HCT116 (cell line): Measurements from ENCODE around the gene ANKS4B. TPM values are rescaled to one million over a fixed set of nuclear protein-coding genes. Genes with fewer than 3 reads are reported as not detected.

Experiments used
- ATAC-seq: fragments of 200-7000 bp; cut with Tn5 transposase; 2 replicates; pipeline ENCODE4 v1.9.1; 2020; ENCODE audit warnings: mild to moderate bottlenecking, moderate library complexity
- BruUV-seq: library from RNA; stranded (reverse); fragments of 400-500 nt; replicated peaks from 2 replicates; lab custom pipeline; 2021; lab: Mats Ljungman, UMichigan
- CTCF ChIA-PET: fragments of 300-600 bp; sonication (Branson Sonifier 250); formaldehyde crosslinking; loops from one replicate; lab custom pipeline; 2021; ENCODE audit warnings: antibody characterized with exemption; lab: Charles Lee
- POLR2A ChIA-PET: fragments of 300-600, 350-600 bp; sonication (Branson Sonifier 250); formaldehyde crosslinking; loops from one replicate; lab custom pipeline; 2021; ENCODE audit warnings: antibody characterized with exemption; lab: Charles Lee
- RAD21 ChIA-PET, 2 experiments: fragments of 300-600 bp; sonication (Branson Sonifier 250); formaldehyde crosslinking; loops; one replicate each; lab custom pipeline; 2023; ENCODE audit warnings: low total read pairs in 2 of 2; ENCODE audit not compliant: uncharacterized antibody in 2 of 2, unreplicated experiment in 2 of 2, low non-redundant PET in 1 of 2; lab: Charles Lee
- DNase-seq: peaks from one replicate; pipeline ENCODE4 v3.0.0-alpha.2; 2010; ENCODE audit warnings: low read depth, low spot score
- H2AFZ ChIP-seq: fragments of 200-600 bp; shearing (Covaris generic), sonication (generic); 2 replicates; pipeline ENCODE4 v1.6.1; 2017; ENCODE audit warnings: low read depth, mixed run types, mixed read lengths, antibody characterized with exemption, low read length; ENCODE audit not compliant: poor library complexity, severe bottlenecking
- H3K27ac ChIP-seq: 2 replicates; pipeline ENCODE4 v1.5.1; 2012; ENCODE audit warnings: low read depth, low read length
- H3K27me3 ChIP-seq: fragments of 200-600 bp; sonication (generic); 2 replicates; pipeline ENCODE4 v1.6.1; 2016; ENCODE audit warnings: mixed run types, low read length, mixed read lengths; ENCODE audit not compliant: insufficient read depth
- H3K36me3 ChIP-seq, 2 experiments: fragments of 200-500 bp in 1 of 2; fragments of 200-600 bp in 1 of 2; sonication (Bioruptor generic) in 1 of 2; sonication (generic) in 1 of 2; 2 replicates each; pipeline versions ENCODE4 v1.5.1 to v1.6.1; 2014 to 2016; ENCODE audit warnings: low read length in 2 of 2, inconsistent platforms in 1 of 2, mixed read lengths in 1 of 2, mixed run types in 1 of 2; ENCODE audit not compliant: insufficient read depth in 2 of 2, control insufficient read depth in 1 of 2
- H3K4me1 ChIP-seq, 2 experiments: fragments of 200-600 bp in 1 of 2; sonication (generic) in 1 of 2; 2 replicates each; pipeline versions ENCODE4 v1.5.1 to v1.6.1; 2012 to 2017; ENCODE audit warnings: low read length in 2 of 2, inconsistent platforms in 1 of 2, mild to moderate bottlenecking in 1 of 2, mixed read lengths in 1 of 2, mixed run types in 1 of 2, moderate library complexity in 1 of 2; ENCODE audit not compliant: insufficient read depth in 2 of 2, control insufficient read depth in 1 of 2
- H3K4me2 ChIP-seq: fragments of 200-600 bp; sonication (generic); 2 replicates; pipeline ENCODE4 v1.6.1; 2017; ENCODE audit warnings: mixed run types, low read length, mixed read lengths
- H3K4me3 ChIP-seq, 2 experiments: fragments of 200-600 bp in 1 of 2; sonication (generic) in 1 of 2; replicated peaks in 1 of 2; 2 replicates each; pipeline ENCODE4 v1.5.1; 2011 to 2016; ENCODE audit warnings: low read length in 2 of 2, control low read depth in 1 of 2, low read depth in 1 of 2, mild to moderate bottlenecking in 1 of 2, mixed read lengths in 1 of 2, mixed run types in 1 of 2
- H3K79me2 ChIP-seq: fragments of 200-600 bp; sonication (generic); 2 replicates; pipeline ENCODE4 v1.6.1; 2017; ENCODE audit warnings: mild to moderate bottlenecking, mixed run types, low read length, moderate library complexity, mixed read lengths; ENCODE audit not compliant: insufficient read depth
- H3K9ac ChIP-seq: fragments of 200-600 bp; sonication (generic); 2 replicates; pipeline ENCODE4 v1.6.1; 2016; ENCODE audit warnings: low read length, mixed read lengths
- H3K9me2 ChIP-seq: fragments of 200-600 bp; sonication (generic), shearing (Covaris generic); 2 replicates; pipeline ENCODE4 v1.6.1; 2017; ENCODE audit warnings: mixed run types, mild to moderate bottlenecking, moderate library complexity; ENCODE audit not compliant: insufficient read depth
- H3K9me3 ChIP-seq, 2 experiments: fragments of 200-500 bp in 1 of 2; fragments of 200-600 bp in 1 of 2; sonication (Bioruptor generic) in 1 of 2; sonication (generic) in 1 of 2; 2 replicates each; pipeline ENCODE4 v1.6.1; 2014 to 2017; ENCODE audit warnings: low read length in 2 of 2, mixed read lengths in 2 of 2, inconsistent platforms in 1 of 2, low read depth in 1 of 2, mild to moderate bottlenecking in 1 of 2, mixed run types in 1 of 2, moderate library complexity in 1 of 2; ENCODE audit not compliant: control insufficient read depth in 1 of 2, insufficient read depth in 1 of 2
- H4K20me1 ChIP-seq: fragments of 200-600 bp; sonication (generic), shearing (Covaris generic); 2 replicates; pipeline ENCODE4 v1.6.1; 2017; ENCODE audit warnings: mixed run types, mild to moderate bottlenecking, moderate library complexity; ENCODE audit not compliant: insufficient read depth
- CBX3 ChIP-seq: IDR thresholded peaks from 2 replicates; pipeline ENCODE4 v1.6.1; 2012; ENCODE audit warnings: low read depth
- CEBPB ChIP-seq: IDR thresholded peaks from 2 replicates; pipeline ENCODE4 v1.6.1; 2012; ENCODE audit warnings: low read depth
- EGR1 ChIP-seq: IDR thresholded peaks from 2 replicates; pipeline ENCODE4 v1.6.1; 2012; ENCODE audit warnings: low read depth
- EZH2 ChIP-seq: fragments of 200-600 bp; sonication (generic); IDR thresholded peaks from 2 replicates; pipeline ENCODE4 v1.6.1; 2017; ENCODE audit warnings: antibody characterized with exemption, mixed run types
- JUND ChIP-seq: IDR thresholded peaks from 2 replicates; pipeline ENCODE4 v1.6.1; 2012
- POLR2A ChIP-seq: IDR thresholded peaks from 2 replicates; pipeline ENCODE4 v1.7.0; 2011; ENCODE audit warnings: borderline replicate concordance; ENCODE audit not compliant: insufficient read depth, insufficient read length; ENCODE audit errors: extremely low read depth
- POLR2AphosphoS5 ChIP-seq: IDR thresholded peaks from 2 replicates; pipeline ENCODE4 v1.6.1; 2011; ENCODE audit warnings: mild to moderate bottlenecking, low read depth, low read length, moderate library complexity
- SP1 ChIP-seq: IDR thresholded peaks from 2 replicates; pipeline ENCODE4 v1.6.1; 2012; ENCODE audit warnings: low read depth
- TCF7L2 ChIP-seq: IDR thresholded peaks from 2 replicates; pipeline ENCODE4 v1.7.0; 2011; ENCODE audit warnings: borderline replicate concordance, inconsistent platforms; ENCODE audit not compliant: insufficient read depth, insufficient read length; ENCODE audit errors: extremely low read depth
- YY1 ChIP-seq: IDR thresholded peaks from 2 replicates; pipeline ENCODE4 v1.6.1; 2011; ENCODE audit warnings: low read length, low read depth, moderate library complexity, mild to moderate bottlenecking; ENCODE audit not compliant: insufficient replicate concordance; ENCODE audit errors: extremely low read depth
- intact Hi-C: fragments of 100-400 bp; cut with micrococcal nuclease; formaldehyde crosslinking; loops from 2 replicates; pipeline ENCODE4 v1.10.0; 2022
- total RNA-seq: library from RNA; stranded (reverse); gene quantifications from one replicate; pipeline ENCODE4 v1.2.1, GENCODE V29; 2021; ENCODE audit not compliant: unreplicated experiment
- TF ChIP-seq, protein P1 (sequence below): IDR thresholded peaks from 2 replicates; pipeline ENCODE4 v1.6.1; 2012

The ANKS4B gene
- total RNA-seq, 1 experiment from 2014 or later, result not detected

DNA sequence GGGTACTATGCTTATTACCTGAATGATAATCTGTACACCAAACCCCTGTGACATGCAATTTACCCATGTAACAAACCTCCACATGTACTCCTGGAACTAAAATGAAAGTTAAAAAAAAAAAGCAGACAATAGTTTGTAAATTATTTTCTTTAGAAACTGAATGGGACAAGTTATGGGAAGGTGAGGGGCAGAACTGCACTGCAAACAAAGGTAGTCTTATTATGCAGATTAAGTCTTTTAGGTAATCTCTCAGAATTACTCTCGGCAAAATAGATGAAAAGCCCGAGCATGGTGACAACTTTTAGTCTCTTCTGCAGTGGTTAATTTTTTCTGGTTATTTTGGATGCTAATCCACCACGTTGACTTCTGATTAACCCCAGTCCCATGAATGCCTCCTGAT, 49.5 kb upstream of the ANKS4B start:
- no peak for TF ChIP-seq POLR2A
- intact Hi-C loops, result no loop called here
- Histone ChIP-seq H3K9me3 (no peaks in the 10 kb centered on the region), H3K9me2 (no peaks in the 10 kb centered on the region), H3K4me1 (peaks cover 8 to 12% of the 10 kb centered on the region in 2 experiments; a peak in 3 of 4 replicates), H3K4me2 (no peak overlapping the region), H3K27me3 (no peaks in the 10 kb centered on the region), H2AFZ (no peak overlapping the region), H3K4me3 (no peak overlapping the region), H3K79me2 (no peaks in the 10 kb centered on the region), H3K36me3 (peaks cover 9 to 21% of the 10 kb centered on the region in 2 experiments; a peak in 2 of 4 replicates), H4K20me1 (no peaks in the 10 kb centered on the region), H3K27ac (no peak overlapping the region), H3K9ac (no peak overlapping the region)
- POLR2A ChIA-PET, result no interaction called here
- BruUV-seq, result no TSS peak
- no peak for DNase-seq
- CTCF ChIA-PET, result no interaction called here
- ATAC-seq, result no peak
- RAD21 ChIA-PET, result no interaction called here

DNA sequence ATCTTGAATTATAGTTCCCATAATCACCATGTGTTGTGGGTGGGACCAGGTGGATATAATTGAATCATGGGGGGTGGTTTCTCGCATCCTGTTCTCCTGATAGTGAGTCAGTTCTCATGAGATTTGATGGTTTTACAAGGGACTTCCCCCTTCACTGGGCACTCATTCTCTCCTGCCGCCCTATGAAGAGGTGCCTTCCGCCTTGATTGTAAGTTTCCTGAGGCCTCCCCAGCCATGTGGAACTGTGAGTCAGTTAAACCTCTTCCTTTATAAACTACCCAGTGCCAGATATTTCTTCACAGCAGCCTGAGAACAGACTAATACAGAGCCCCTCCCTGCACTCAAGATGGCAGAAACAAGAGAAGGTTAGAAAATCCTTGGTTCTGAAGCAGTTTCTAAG, 48.7 kb upstream of the ANKS4B start:
- POLR2A ChIA-PET, result no interaction called here
- RAD21 ChIA-PET, result no interaction called here
- Histone ChIP-seq H3K4me2 (no peak overlapping the region), H3K9me3 (no peaks in the 10 kb centered on the region), H3K4me1 (peaks cover 8 to 17% of the 10 kb centered on the region in 2 experiments; a peak in 3 of 4 replicates), H3K27me3 (no peaks in the 10 kb centered on the region), H3K27ac (no peak overlapping the region), H2AFZ (no peak overlapping the region), H3K4me3 (no peak overlapping the region), H4K20me1 (no peaks in the 10 kb centered on the region), H3K9me2 (no peaks in the 10 kb centered on the region), H3K79me2 (no peaks in the 10 kb centered on the region), H3K9ac (no peak overlapping the region), H3K36me3 (peaks cover 6 to 17% of the 10 kb centered on the region in 2 experiments; a peak in 2 of 4 replicates)
- ATAC-seq, result no peak
- CTCF ChIA-PET, result no interaction called here
- intact Hi-C loops, result no loop called here
- BruUV-seq, result no TSS peak
- TF ChIP-seq YY1 (no peak), JUND (no peak), CBX3 (no peak), TCF7L2 (no peak), SP1 (no peak), CEBPB (no peak), EGR1 (no peak), POLR2AphosphoS5 (no peak), EZH2 (no peak)
- TF ChIP-seq, protein P1, sequence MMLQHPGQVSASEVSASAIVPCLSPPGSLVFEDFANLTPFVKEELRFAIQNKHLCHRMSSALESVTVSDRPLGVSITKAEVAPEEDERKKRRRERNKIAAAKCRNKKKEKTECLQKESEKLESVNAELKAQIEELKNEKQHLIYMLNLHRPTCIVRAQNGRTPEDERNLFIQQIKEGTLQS, result no peak
- no peak for DNase-seq
